H9 (cell line): ENCODE data around the gene FETUB. TPM values are rescaled to one million over a fixed set of nuclear protein-coding genes. Genes with fewer than 3 reads are reported as not detected.

Experiments
- DNase-seq: peaks from one replicate; pipeline ENCODE4 v3.0.0-alpha.2; 2017
- H2AFZ ChIP-seq: one replicate; pipeline ENCODE4 v1.6.1; 2013; ENCODE audit warnings: mild to moderate bottlenecking, low read length, control low read depth, moderate library complexity
- H2AK5ac ChIP-seq: 2 replicates; pipeline ENCODE4 v1.6.1; 2013; ENCODE audit warnings: low read length, control low read depth, mixed read lengths; ENCODE audit not compliant: insufficient read length
- H2BK120ac ChIP-seq: one replicate; pipeline ENCODE4 v1.6.1; 2013; ENCODE audit warnings: low read depth, mild to moderate bottlenecking, low read length, control low read depth, inconsistent platforms; ENCODE audit not compliant: poor library complexity, severe bottlenecking
- H2BK12ac ChIP-seq: 2 replicates; pipeline ENCODE4 v1.6.1; 2013; ENCODE audit warnings: low read length, control low read depth, mixed read lengths, low read depth; ENCODE audit not compliant: insufficient read length
- H2BK15ac ChIP-seq: 2 replicates; pipeline ENCODE4 v1.6.1; 2013; ENCODE audit warnings: low read depth, low read length, control low read depth
- H2BK20ac ChIP-seq: one replicate; pipeline ENCODE4 v1.6.1; 2013; ENCODE audit warnings: low read depth, mild to moderate bottlenecking, low read length, control low read depth, inconsistent platforms; ENCODE audit not compliant: poor library complexity, severe bottlenecking
- H2BK5ac ChIP-seq: 2 replicates; pipeline ENCODE4 v1.6.1; 2013; ENCODE audit warnings: low read length, control low read depth, mixed read lengths; ENCODE audit not compliant: insufficient read length
- H3K14ac ChIP-seq: 2 replicates; pipeline ENCODE4 v1.6.1; 2013; ENCODE audit warnings: low read length, control low read depth; ENCODE audit not compliant: insufficient read depth
- H3K18ac ChIP-seq: 2 replicates; pipeline ENCODE4 v1.6.1; 2013; ENCODE audit warnings: low read depth, mild to moderate bottlenecking, mixed read lengths, low read length, control low read depth; ENCODE audit not compliant: insufficient read length
- H3K23ac ChIP-seq: 2 replicates; pipeline ENCODE4 v1.6.1; 2013; ENCODE audit warnings: low read length, control low read depth, mixed read lengths, low read depth; ENCODE audit not compliant: insufficient read length
- H3K23me2 ChIP-seq: 2 replicates; pipeline ENCODE4 v1.6.1; 2013; ENCODE audit warnings: low read depth, mild to moderate bottlenecking, mixed read lengths, low read length, control low read depth; ENCODE audit not compliant: insufficient read length, poor library complexity, severe bottlenecking
- H3K27ac ChIP-seq: 2 replicates; pipeline ENCODE4 v1.5.1; 2013; ENCODE audit warnings: low read length, control low read depth, mixed read lengths, low read depth; ENCODE audit not compliant: insufficient read length
- H3K27me3 ChIP-seq: 2 replicates; pipeline ENCODE4 v1.6.1; 2013; ENCODE audit warnings: low read length, control low read depth, inconsistent platforms; ENCODE audit not compliant: insufficient read depth
- H3K4ac ChIP-seq: 2 replicates; pipeline ENCODE4 v1.6.1; 2013; ENCODE audit warnings: low read depth, mild to moderate bottlenecking, control low read depth, inconsistent platforms, low read length, moderate library complexity
- H3K4me1 ChIP-seq: 2 replicates; pipeline ENCODE4 v1.6.1; 2013; ENCODE audit warnings: low read length, control low read depth, inconsistent platforms; ENCODE audit not compliant: insufficient read depth
- H3K4me2 ChIP-seq: 2 replicates; pipeline ENCODE4 v1.6.1; 2013; ENCODE audit warnings: low read length, control low read depth, mixed read lengths; ENCODE audit not compliant: insufficient read length, insufficient read depth
- H3K56ac ChIP-seq: 2 replicates; pipeline ENCODE4 v1.6.1; 2013; ENCODE audit warnings: low read depth, mild to moderate bottlenecking, mixed read lengths, low read length, control low read depth; ENCODE audit not compliant: insufficient read length
- H3K79me1 ChIP-seq: 2 replicates; pipeline ENCODE4 v1.6.1; 2013; ENCODE audit warnings: low read depth, mild to moderate bottlenecking, moderate library complexity, low read length, control low read depth, inconsistent platforms; ENCODE audit not compliant: insufficient read depth, poor library complexity, severe bottlenecking
- H3K79me2 ChIP-seq: 2 replicates; pipeline ENCODE4 v1.6.1; 2013; ENCODE audit warnings: low read length, control low read depth, inconsistent platforms; ENCODE audit not compliant: insufficient read depth
- H3K9ac ChIP-seq: 2 replicates; pipeline ENCODE4 v1.6.1; 2013; ENCODE audit warnings: low read length, control low read depth, mixed read lengths; ENCODE audit not compliant: insufficient read length; ENCODE audit errors: extremely low read depth
- H3K9me3 ChIP-seq: one replicate; pipeline ENCODE4 v1.6.1; 2013; ENCODE audit warnings: low read depth, low read length, inconsistent platforms; ENCODE audit not compliant: control insufficient read depth
- H3T11ph ChIP-seq: one replicate; pipeline ENCODE4 v1.6.1; 2013; ENCODE audit warnings: mild to moderate bottlenecking, low read length, control low read depth, inconsistent platforms
- H4K20me1 ChIP-seq: one replicate; pipeline ENCODE4 v1.6.1; 2013; ENCODE audit not compliant: control insufficient read depth, insufficient read length, insufficient read depth
- H4K5ac ChIP-seq: 2 replicates; pipeline ENCODE4 v1.6.1; 2013; ENCODE audit warnings: low read depth, mild to moderate bottlenecking, mixed read lengths, low read length, control low read depth; ENCODE audit not compliant: insufficient read length
- H4K8ac ChIP-seq: replicated peaks from 2 replicates; pipeline ENCODE4 v1.6.1; 2013; ENCODE audit warnings: low read length, control low read depth, mixed read lengths, low read depth; ENCODE audit not compliant: insufficient read length
- H4K91ac ChIP-seq: 2 replicates; pipeline ENCODE4 v1.6.1; 2013; ENCODE audit warnings: low read depth, mild to moderate bottlenecking, moderate library complexity, mixed read lengths, low read length, control low read depth; ENCODE audit not compliant: insufficient read length
- H3K27ac Mint-ChIP-seq, 3 experiments: 2 replicates in 2 of 3; 3 replicates in 1 of 3; pipeline ENCODE4 v1.8.0; 2020 to 2021; ENCODE audit warnings: mixed read lengths in 3 of 3, mild to moderate bottlenecking in 1 of 3, moderate library complexity in 1 of 3
- H3K27me3 Mint-ChIP-seq: 2 replicates; pipeline ENCODE4 v1.8.0; 2021; ENCODE audit warnings: low read depth, mild to moderate bottlenecking, moderate library complexity, mixed read lengths
- H3K36me3 Mint-ChIP-seq, 3 experiments: 2 replicates in 2 of 3; 3 replicates in 1 of 3; pipeline ENCODE4 v1.8.0; 2020 to 2021; ENCODE audit warnings: low read depth in 3 of 3, mixed read lengths in 3 of 3; ENCODE audit not compliant: insufficient read depth in 1 of 3
- H3K4me1 Mint-ChIP-seq, 2 experiments: 2 replicates each; pipeline ENCODE4 v1.8.0; 2020; ENCODE audit warnings: mixed read lengths in 2 of 2
- H3K4me3 Mint-ChIP-seq, 2 experiments: 2 replicates in 1 of 2; 3 replicates in 1 of 2; pipeline ENCODE4 v1.8.0; 2020 to 2021; ENCODE audit warnings: mild to moderate bottlenecking in 2 of 2, mixed read lengths in 2 of 2, moderate library complexity in 1 of 2
- H3K9me3 Mint-ChIP-seq, 2 experiments: 2 replicates in 1 of 2; 3 replicates in 1 of 2; pipeline ENCODE4 v1.8.0; 2020; ENCODE audit warnings: mild to moderate bottlenecking in 2 of 2, mixed read lengths in 2 of 2, moderate library complexity in 1 of 2
- WGBS: extraction: QIAGEN DNeasy Blood & Tissue Kit; methylation state at CpG from one replicate; pipeline ENCODE4 v1.1.7; 2013; ENCODE audit warnings: missing lambda C conversion rate, low lambda C conversion rate, mixed read lengths; ENCODE audit not compliant: insufficient read length; ENCODE audit errors: extremely low coverage; 5-methylcytosine and 5-hydroxymethylcytosine counted together
- total RNA-seq: library from RNA; stranded (reverse); gene quantifications from 2 replicates; pipeline ENCODE4 v1.2.1, GENCODE V29; 2021
- TF ChIP-seq, protein P1 (sequence below): fragments of 200-600 bp; sonication (generic); conservative IDR thresholded peaks from 3 replicates; pipeline ENCODE4 v1.8.0; 2021; ENCODE audit warnings: antibody characterized with exemption, mild to moderate bottlenecking

The FETUB gene
- total RNA-seq, 1 experiment from 2014 or later = not detected

DNA sequence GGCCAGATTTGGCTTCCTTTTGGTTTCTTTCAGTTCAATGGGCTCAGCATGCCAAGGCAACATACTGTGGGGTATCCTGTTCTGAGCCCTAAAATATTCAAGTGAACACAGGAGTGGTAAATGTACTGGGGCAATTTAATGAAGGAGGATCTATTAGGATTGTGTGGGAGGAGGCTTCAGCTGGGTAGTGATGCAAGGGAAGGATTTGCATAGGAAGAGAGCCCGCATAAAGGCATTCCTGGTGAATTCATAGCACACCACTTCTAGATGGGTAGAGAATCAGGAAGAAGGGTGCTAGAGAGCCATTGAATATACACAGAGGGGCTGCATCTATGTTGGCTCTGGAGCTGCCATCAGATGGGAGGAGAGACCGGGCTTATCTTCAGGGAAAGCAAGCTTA is 56.3 kb downstream of the FETUB start:
- Histone ChIP-seq H3K4me2 (no peak overlapping the region), H3K23me2 (no peaks in the 10 kb centered on the region), H3K56ac (no peak overlapping the region), H3K14ac (no peak overlapping the region), H3K4ac (no peak overlapping the region), H3K79me2 (no peaks in the 10 kb centered on the region), H3K27me3 (no peaks in the 10 kb centered on the region), H3K9ac (no peak overlapping the region), H4K91ac (no peak overlapping the region), H2BK12ac (no peak overlapping the region), H2BK120ac (no peak overlapping the region), H2BK20ac (no peak overlapping the region), H3T11ph (no peak overlapping the region), H2AFZ (no peak overlapping the region), H3K9me3 (no peaks in the 10 kb centered on the region), H3K27ac (no peak overlapping the region), H2BK5ac (no peak overlapping the region), H3K4me1 (no peaks in the 10 kb centered on the region), H3K79me1 (no peaks in the 10 kb centered on the region), H2AK5ac (no peak overlapping the region), H2BK15ac (no peak overlapping the region), H4K8ac (no peak overlapping the region), H4K20me1 (no peaks in the 10 kb centered on the region), H4K5ac (no peak overlapping the region), H3K18ac (no peak overlapping the region), H3K23ac (no peak overlapping the region)
- Mint-ChIP-seq H3K27me3 (no peaks in the 10 kb centered on the region; the same call in 1 of the 2 replicates), H3K4me3 (no peak overlapping the region), H3K27ac (no peak overlapping the region), H3K36me3 (peaks cover 0 to 2% (median 0%) of the 10 kb centered on the region in 3 experiments; a peak in 1 of 7 replicates), H3K9me3 (no peaks in the 10 kb centered on the region), H3K4me1 (no peaks in the 10 kb centered on the region)
- no peak for DNase-seq
- no CpG with 5 or more reads among the region's 2 CpGs for WGBS
- TF ChIP-seq, protein P1, sequence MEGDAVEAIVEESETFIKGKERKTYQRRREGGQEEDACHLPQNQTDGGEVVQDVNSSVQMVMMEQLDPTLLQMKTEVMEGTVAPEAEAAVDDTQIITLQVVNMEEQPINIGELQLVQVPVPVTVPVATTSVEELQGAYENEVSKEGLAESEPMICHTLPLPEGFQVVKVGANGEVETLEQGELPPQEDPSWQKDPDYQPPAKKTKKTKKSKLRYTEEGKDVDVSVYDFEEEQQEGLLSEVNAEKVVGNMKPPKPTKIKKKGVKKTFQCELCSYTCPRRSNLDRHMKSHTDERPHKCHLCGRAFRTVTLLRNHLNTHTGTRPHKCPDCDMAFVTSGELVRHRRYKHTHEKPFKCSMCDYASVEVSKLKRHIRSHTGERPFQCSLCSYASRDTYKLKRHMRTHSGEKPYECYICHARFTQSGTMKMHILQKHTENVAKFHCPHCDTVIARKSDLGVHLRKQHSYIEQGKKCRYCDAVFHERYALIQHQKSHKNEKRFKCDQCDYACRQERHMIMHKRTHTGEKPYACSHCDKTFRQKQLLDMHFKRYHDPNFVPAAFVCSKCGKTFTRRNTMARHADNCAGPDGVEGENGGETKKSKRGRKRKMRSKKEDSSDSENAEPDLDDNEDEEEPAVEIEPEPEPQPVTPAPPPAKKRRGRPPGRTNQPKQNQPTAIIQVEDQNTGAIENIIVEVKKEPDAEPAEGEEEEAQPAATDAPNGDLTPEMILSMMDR = no peak
